ENCODE data around the gene SCTR. TPM values are rescaled to one million over a fixed set of nuclear protein-coding genes. Genes with fewer than 3 reads are reported as not detected.

The SCTR gene
- total RNA-seq, 1 donor from 2014 or later: not detected

DNA sequence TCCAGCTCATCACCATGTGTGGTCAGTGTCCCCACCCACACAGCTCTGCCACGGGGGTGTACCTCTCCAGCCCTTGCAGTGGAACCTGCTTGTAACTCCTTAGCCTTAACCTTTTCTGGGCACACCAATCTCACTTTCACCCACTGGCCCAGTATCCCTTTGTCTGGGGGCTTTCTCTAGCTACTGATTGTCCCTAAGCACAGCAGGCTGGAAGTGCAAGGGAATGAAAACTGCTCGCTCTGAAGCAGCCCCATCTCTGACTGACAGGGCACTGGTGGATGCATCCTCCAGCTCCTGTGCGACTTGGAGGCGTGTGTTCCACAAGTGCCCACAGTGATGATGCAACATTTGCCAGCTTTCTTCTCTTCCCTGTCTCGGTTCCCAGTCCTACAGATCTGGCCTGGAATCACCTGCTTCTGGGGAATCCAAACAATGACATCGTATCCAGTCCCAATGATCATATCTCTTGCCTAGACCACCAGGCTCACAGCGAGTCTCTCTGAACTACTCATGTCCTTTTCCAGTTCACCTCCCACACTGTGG, 33.6 kb downstream of the SCTR start:
- Histone ChIP-seq H3K27me3 (no peaks in the 10 kb centered on the region), H3K36me3 (no peaks in the 10 kb centered on the region), H3K9me3 (ENCODE audit: low read depth) (no peaks in the 10 kb centered on the region), H3K27ac (no peak overlapping the region), H3K4me2 (no peak overlapping the region), H2AFZ (replicated peaks) (no peak overlapping the region), H3F3A (ENCODE audit: low read depth) (no peaks in the 10 kb centered on the region), H3K4me1 (no peaks in the 10 kb centered on the region), H3K9ac (no peak overlapping the region), H4K20me1 (ENCODE audit: low read depth) (no peaks in the 10 kb centered on the region), H3K4me3 (no peak overlapping the region), H3K79me2 (ENCODE audit: low read depth) (no peaks in the 10 kb centered on the region)
- no peaks in the 10 kb centered on the region for H3K9me3 Mint-ChIP-seq
- H3K36me3 Mint-ChIP-seq: no peaks in the 10 kb centered on the region
- TF ChIP-seq, protein P1, sequence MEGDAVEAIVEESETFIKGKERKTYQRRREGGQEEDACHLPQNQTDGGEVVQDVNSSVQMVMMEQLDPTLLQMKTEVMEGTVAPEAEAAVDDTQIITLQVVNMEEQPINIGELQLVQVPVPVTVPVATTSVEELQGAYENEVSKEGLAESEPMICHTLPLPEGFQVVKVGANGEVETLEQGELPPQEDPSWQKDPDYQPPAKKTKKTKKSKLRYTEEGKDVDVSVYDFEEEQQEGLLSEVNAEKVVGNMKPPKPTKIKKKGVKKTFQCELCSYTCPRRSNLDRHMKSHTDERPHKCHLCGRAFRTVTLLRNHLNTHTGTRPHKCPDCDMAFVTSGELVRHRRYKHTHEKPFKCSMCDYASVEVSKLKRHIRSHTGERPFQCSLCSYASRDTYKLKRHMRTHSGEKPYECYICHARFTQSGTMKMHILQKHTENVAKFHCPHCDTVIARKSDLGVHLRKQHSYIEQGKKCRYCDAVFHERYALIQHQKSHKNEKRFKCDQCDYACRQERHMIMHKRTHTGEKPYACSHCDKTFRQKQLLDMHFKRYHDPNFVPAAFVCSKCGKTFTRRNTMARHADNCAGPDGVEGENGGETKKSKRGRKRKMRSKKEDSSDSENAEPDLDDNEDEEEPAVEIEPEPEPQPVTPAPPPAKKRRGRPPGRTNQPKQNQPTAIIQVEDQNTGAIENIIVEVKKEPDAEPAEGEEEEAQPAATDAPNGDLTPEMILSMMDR (IDR thresholded peaks at IDR 0.05): no peak
- no peak for TF ChIP-seq EZH2phosphoT487 (IDR thresholded peaks at IDR 0.05)
- TF ChIP-seq EZH2 (IDR thresholded peaks at IDR 0.05): no peak
- H3K4me3 Mint-ChIP-seq: no peak overlapping the region
- H3K27ac Mint-ChIP-seq: peak overlapping the region; percentile 19
- H3K27me3 Mint-ChIP-seq (ENCODE audit: insufficient read depth, low read depth): peaks cover 18% of the 10 kb centered on the region
- no peak for DNase-seq (ENCODE audit: low spot score)
- H3K4me1 Mint-ChIP-seq: peaks cover 10% of the 10 kb centered on the region

DNA sequence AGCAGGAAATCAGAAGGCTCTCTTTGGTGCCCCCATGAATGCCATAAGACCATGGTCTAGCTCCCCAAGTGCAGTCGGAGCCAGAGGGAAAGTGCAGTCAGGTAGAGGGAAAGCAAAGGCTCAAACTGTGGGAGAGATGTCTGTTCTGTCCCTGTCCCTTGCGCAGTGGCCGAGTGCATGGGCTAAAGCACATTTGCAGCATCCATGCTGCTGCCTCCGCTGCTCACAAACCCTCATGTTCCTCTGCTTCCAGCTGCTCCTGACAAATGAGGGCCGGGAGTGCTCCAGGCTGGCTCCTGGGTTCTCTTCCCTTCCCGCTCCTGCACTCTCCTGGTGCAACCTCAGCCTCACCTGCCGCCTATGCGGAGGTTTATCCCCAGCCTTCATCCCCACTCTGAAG, 34.2 kb downstream of the SCTR start:
- Mint-ChIP-seq H3K4me1 (peaks cover 10% of the 10 kb centered on the region), H3K9me3 (no peaks in the 10 kb centered on the region)

DNA sequence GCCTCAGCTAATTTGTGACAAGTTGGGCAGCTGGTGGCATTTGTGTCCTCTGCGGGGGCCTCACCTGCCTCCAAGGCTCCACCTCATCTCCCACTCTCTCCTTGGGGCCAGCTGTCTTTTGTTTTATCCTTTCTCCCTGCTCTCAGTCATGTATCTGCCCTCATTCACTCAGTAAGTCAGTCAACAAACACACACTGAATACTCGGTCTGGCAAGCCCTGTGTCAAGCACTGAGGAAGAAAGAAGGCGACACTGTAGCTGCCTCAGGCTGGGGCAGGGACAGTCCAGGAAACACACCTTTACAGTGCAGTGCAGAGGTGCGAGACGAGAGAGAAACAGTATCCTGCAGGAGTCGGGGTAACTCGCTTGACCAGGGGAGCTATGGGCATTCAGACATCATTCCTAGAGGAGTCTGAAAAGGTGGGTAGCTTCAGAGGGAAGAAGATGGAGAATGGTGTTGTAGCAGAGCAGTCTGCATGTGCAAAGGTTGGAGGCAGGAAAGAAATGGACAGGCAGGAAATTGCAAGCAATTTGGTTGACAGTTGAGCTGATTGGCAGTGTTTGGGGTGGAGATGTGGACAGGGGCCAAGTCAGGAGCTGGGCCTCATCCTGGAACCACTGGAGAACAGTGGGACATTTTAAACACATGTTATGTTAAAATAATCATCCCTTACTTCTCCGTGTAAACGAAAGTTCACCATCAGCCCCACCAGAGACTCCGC, 34.9 kb downstream of the SCTR start:
- Histone ChIP-seq H3K79me2 (ENCODE audit: low read depth) (no peaks in the 10 kb centered on the region), H3K4me2 (no peak overlapping the region), H3F3A (ENCODE audit: low read depth) (no peaks in the 10 kb centered on the region), H3K9me3 (ENCODE audit: low read depth) (no peaks in the 10 kb centered on the region), H3K4me1 (no peaks in the 10 kb centered on the region), H3K36me3 (no peaks in the 10 kb centered on the region), H2AFZ (replicated peaks) (no peak overlapping the region), H3K27me3 (no peaks in the 10 kb centered on the region), H3K9ac (no peak overlapping the region), H4K20me1 (ENCODE audit: low read depth) (no peaks in the 10 kb centered on the region), H3K27ac (no peak overlapping the region), H3K4me3 (no peak overlapping the region)
- H3K36me3 Mint-ChIP-seq: no peaks in the 10 kb centered on the region
- TF ChIP-seq, protein P1 (IDR thresholded peaks at IDR 0.05): no peak
- TF ChIP-seq EZH2 (IDR thresholded peaks at IDR 0.05) (no peak), EZH2phosphoT487 (IDR thresholded peaks at IDR 0.05) (no peak)
- no peaks in the 10 kb centered on the region for H3K9me3 Mint-ChIP-seq
- no peak overlapping the region for H3K4me3 Mint-ChIP-seq
- DNase-seq (ENCODE audit: low spot score): no peak
- H3K27me3 Mint-ChIP-seq (ENCODE audit: insufficient read depth, low read depth): peaks cover 16% of the 10 kb centered on the region
- no peak overlapping the region for H3K27ac Mint-ChIP-seq
- H3K4me1 Mint-ChIP-seq: peaks cover 10% of the 10 kb centered on the region

More for the DNA sequence above, 34.2 kb downstream of the SCTR start:
- H3K4me1 ChIP-seq: no peaks in the 10 kb centered on the region
- no peak overlapping the region for H3K27ac ChIP-seq
- H3K4me2 ChIP-seq: no peak overlapping the region
- TF ChIP-seq EZH2 (IDR thresholded peaks at IDR 0.05): no peak
- no peak for TF ChIP-seq EZH2phosphoT487 (IDR thresholded peaks at IDR 0.05)
- TF ChIP-seq, protein P1 (IDR thresholded peaks at IDR 0.05): no peak
- no peak for DNase-seq (ENCODE audit: low spot score)
- Mint-ChIP-seq H3K4me3 (no peak overlapping the region), H3K36me3 (no peaks in the 10 kb centered on the region), H3K27me3 (ENCODE audit: insufficient read depth, low read depth) (peaks cover 18% of the 10 kb centered on the region), H3K27ac (peak overlapping the region; percentile 4)
- no peaks in the 10 kb centered on the region for H3K27me3 ChIP-seq
- H3K9ac ChIP-seq: no peak overlapping the region
- no peaks in the 10 kb centered on the region for H3K9me3 ChIP-seq (ENCODE audit: low read depth)
- no peaks in the 10 kb centered on the region for H3K36me3 ChIP-seq
- no peak overlapping the region for H2AFZ ChIP-seq (replicated peaks)
- no peaks in the 10 kb centered on the region for H3F3A ChIP-seq (ENCODE audit: low read depth)
- no peaks in the 10 kb centered on the region for H4K20me1 ChIP-seq (ENCODE audit: low read depth)
- no peaks in the 10 kb centered on the region for H3K79me2 ChIP-seq (ENCODE audit: low read depth)
- no peak overlapping the region for H3K4me3 ChIP-seq
